Measurements from ENCODE around the gene C1QTNF8. TPM values are rescaled to one million over a fixed set of nuclear protein-coding genes. Genes with fewer than 3 reads are reported as not detected.

The C1QTNF8 gene
- total and polyA plus RNA-seq, 11 donors, result not detected

DNA sequence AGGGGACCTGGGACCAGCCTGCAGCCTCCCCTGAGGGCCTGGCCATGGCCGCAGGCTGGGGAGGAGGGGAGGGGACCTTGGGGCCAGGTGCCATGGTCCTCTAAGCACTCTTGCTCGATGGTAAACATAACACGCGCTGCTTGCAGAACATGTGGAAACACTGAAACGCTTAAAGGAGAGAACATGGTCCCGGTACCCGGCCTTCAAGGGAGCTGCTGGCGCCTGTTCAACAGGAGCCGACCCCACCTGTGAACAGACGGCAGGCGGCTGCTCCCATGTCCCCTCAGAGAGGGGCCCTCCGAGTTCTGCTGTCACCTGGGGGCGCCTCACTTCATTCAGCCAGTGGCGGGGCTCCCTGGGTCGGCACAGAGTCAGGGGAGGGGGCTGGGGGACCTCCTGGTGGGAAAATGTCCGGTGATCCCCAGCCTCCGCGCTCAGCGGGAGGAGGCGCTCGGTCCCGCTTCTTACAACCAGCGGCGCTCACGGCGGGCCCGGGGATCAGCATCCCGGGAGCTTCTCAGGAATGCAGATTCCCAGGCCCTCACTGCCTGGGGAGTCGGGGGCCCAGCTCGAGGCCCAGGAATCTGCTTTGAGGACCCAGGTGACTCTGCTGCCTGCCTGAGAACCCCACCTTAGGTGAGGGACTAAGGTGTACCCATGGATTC, 24.4 kb downstream of the C1QTNF8 start:
- no peaks in the 10 kb centered on the region for H3K36me3 ChIP-seq
- H3K27me3 ChIP-seq, result peaks cover 27 to 87% (median 61%) of the 10 kb centered on the region in 9 donors
- no peak for DNase-seq
- H3K4me3 ChIP-seq, result no peak overlapping the region
- ATAC-seq, result no peak
- H3K27ac ChIP-seq, result no peak overlapping the region
- TF ChIP-seq, protein P1, sequence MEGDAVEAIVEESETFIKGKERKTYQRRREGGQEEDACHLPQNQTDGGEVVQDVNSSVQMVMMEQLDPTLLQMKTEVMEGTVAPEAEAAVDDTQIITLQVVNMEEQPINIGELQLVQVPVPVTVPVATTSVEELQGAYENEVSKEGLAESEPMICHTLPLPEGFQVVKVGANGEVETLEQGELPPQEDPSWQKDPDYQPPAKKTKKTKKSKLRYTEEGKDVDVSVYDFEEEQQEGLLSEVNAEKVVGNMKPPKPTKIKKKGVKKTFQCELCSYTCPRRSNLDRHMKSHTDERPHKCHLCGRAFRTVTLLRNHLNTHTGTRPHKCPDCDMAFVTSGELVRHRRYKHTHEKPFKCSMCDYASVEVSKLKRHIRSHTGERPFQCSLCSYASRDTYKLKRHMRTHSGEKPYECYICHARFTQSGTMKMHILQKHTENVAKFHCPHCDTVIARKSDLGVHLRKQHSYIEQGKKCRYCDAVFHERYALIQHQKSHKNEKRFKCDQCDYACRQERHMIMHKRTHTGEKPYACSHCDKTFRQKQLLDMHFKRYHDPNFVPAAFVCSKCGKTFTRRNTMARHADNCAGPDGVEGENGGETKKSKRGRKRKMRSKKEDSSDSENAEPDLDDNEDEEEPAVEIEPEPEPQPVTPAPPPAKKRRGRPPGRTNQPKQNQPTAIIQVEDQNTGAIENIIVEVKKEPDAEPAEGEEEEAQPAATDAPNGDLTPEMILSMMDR (IDR thresholded peaks at IDR 0.05), result no peak
- no peak for TF ChIP-seq POLR2A (IDR thresholded peaks at IDR 0.05)
- no peaks in the 10 kb centered on the region for H3K9me3 ChIP-seq
- H3K4me1 ChIP-seq, result peaks cover 0 to 17% (median 0%) of the 10 kb centered on the region in 12 donors
- intact Hi-C loops (cut with DNase I), result no loop called here
- WGBS, 4 donors, result 12 to 21% (median 14%) methylated on average over 14 to 30 of the region's 30 CpGs

DNA sequence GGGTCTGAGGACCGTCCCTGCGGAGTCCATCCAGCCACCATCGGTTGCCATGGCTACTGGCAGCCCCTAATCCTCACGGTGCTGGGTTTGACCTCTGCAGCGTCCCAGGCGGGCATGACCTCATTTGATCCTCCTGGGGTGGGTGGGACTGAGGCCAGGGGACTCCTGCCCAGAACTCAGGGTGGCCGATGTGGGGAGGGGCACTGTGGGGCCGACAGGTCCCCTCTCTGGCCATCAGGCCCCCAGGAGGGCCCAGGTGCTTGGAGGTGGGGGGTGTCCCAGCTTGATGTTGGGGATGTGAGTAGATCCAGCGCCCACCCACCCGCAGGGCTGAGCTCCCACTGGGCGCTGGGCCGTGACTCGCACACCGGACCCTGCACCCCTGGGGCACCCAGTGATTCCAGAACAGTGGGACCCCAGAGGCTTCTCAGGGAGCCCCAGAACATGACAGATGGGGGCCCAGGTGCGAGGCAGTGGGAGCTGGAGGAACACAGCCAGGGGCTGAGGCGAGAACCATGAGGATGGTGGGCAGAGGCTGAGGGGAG, 25.1 kb downstream of the C1QTNF8 start:
- intact Hi-C loops (cut with DNase I), result no loop called here
- no peaks in the 10 kb centered on the region for H3K36me3 ChIP-seq
- WGBS, 4 donors, result 31 to 50% (median 37%) methylated on average over 8 to 16 of the region's 16 CpGs
- peaks cover 0 to 17% (median 0%) of the 10 kb centered on the region in 12 donors for H3K4me1 ChIP-seq
- TF ChIP-seq POLR2A (IDR thresholded peaks at IDR 0.05), result no peak
- TF ChIP-seq, protein P1 (IDR thresholded peaks at IDR 0.05), result no peak
- no peak overlapping the region for H3K4me3 ChIP-seq
- ATAC-seq, result no peak
- no peak overlapping the region for H3K27ac ChIP-seq
- H3K9me3 ChIP-seq, result no peaks in the 10 kb centered on the region
- H3K27me3 ChIP-seq, result peaks cover 27 to 94% (median 62%) of the 10 kb centered on the region in 9 donors
- DNase-seq, result no peak

DNA sequence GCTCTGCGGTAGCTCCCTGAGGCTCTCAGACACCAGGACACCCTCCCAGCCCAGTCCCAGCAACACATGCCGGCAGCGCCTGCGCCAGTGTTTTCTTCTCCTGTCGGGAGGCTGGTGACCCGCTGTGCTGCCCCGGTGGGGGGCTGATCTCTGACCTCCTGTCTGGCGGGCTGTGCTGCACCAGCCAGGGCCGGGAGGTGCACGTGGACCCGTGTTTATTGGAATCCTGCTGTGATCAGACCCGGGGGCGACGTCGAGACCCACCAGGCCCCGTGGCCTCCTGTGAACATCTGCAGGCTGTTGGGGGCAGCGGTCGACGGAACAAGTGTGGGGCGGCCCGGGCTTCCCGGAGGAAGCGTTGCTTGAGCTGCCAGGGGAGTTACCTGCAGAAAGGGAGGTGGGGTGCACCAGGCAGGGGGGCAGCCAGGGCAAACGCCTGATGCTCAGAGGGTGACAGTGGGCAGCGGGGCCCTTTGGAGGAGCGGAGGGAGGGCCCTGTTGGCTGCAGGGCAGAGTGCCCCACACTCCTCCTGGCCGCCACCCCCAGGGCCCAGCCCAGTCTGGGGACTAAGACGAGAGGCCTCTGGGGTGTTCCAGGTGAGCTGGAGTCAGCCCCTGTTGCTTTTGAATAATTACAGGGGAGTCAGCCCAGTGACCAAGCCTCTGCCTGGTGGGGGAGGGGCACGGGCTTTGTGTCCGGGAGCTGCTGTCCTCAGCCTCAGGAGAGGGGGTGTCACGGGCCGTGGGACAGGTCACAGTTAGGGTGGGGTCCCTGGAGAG, 25.8 kb downstream of the C1QTNF8 start:
- Histone ChIP-seq H3K9me3 (no peaks in the 10 kb centered on the region), H3K4me3 (no peak overlapping the region), H3K36me3 (no peaks in the 10 kb centered on the region), H3K27me3 (peaks cover 29 to 97% (median 64%) of the 10 kb centered on the region in 9 donors), H3K27ac (no peak overlapping the region), H3K4me1 (peaks cover 0 to 17% (median 0%) of the 10 kb centered on the region in 12 donors)
- 14 to 20% (median 16%) methylated on average over 22 to 32 of the region's 32 CpGs for WGBS, 4 donors
- DNase-seq, result no peak
- ATAC-seq, result no peak
- no peak for TF ChIP-seq POLR2A (IDR thresholded peaks at IDR 0.05)
- TF ChIP-seq, protein P1 (IDR thresholded peaks at IDR 0.05), result no peak
- intact Hi-C loops (cut with DNase I), result no loop called here

DNA sequence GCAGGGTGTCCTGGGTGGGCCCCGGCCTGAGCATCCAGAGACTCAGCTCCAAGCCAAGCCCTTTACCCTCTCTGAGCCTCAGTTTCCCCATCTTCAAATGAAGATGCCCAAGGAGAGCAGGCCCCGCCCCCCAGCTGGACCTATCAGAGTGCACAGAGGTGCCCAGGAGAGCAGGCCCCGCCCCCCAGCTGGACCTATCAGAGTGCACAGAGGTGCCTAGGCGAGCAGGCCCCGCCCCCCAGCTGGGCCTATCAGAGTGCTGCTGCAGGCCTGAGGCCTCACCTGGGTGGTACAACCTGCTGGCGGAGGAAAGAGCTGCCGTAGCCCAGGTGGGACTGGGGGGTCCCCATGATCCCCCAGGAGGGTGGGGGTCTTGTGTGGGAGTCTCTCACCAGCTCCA, 26.9 kb downstream of the C1QTNF8 start:
- Histone ChIP-seq H3K4me3 (no peak overlapping the region), H3K4me1 (peaks cover 0 to 17% (median 0%) of the 10 kb centered on the region in 12 donors), H3K27ac (no peak overlapping the region), H3K27me3 (peaks cover 29 to 97% (median 66%) of the 10 kb centered on the region in 9 donors), H3K9me3 (no peaks in the 10 kb centered on the region), H3K36me3 (no peaks in the 10 kb centered on the region)
- no peak for ATAC-seq
- intact Hi-C loops (cut with DNase I), result no loop called here
- WGBS, 4 donors, result 82 to 89% (median 85%) methylated on average over 6 to 7 of the region's 7 CpGs
- TF ChIP-seq POLR2A (IDR thresholded peaks at IDR 0.05), result no peak
- TF ChIP-seq, protein P1 (IDR thresholded peaks at IDR 0.05), result no peak
- DNase-seq, result no peak
